ENCODE measurements around the gene COL27A1.

COL27A1 gene

DNA sequence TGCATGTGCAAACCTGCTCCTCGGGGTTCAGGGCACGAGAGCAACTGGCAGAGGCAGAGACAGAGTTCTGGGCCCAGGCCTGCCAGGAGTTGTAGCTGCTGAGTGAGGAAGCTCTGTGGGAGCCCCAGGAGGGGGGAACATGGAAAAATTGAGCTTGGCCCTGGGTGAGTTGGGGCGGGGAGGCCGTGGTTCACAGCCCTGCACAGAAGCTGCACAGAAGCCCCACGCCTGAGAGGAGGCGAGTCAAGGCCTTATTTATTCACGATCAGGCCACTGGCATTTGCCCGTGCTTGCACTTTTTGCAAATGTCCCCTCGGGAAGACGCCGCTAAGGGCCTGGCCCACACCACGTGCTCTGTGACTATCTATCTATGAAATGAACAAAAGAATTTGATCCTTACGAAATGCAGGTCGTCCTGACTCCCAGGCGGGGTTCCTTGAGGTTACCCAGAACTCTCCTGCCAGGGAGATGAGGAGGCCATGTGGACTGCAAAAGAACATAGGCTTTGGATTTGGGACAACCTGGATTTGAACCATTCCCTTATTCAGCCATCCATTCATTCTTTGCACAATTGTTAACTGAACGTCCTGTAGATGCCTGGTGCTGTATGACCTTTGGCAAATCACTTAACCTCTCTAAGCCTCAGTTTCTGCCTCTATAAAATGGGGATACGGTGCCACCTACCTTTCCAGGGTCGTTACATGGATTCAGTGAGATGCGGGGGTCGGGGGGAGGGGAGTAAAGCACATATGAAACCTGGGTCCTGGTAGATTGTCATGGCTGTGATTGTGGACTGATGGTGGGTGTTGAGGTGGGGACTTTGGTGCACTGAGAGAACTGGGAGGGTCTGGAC lies 17.9 kb downstream of the COL27A1 start:
- no peak for DNase-seq (ENCODE audit: low read depth)
- no peak for TF ChIP-seq CTCF (IDR thresholded peaks at IDR 0.05; ENCODE audit: control insufficient read depth, insufficient read depth, low read depth, low read length, missing control alignments)
- H3K4me3 ChIP-seq (ENCODE audit: control insufficient read depth, low read depth, low read length), result no peak overlapping the region

DNA sequence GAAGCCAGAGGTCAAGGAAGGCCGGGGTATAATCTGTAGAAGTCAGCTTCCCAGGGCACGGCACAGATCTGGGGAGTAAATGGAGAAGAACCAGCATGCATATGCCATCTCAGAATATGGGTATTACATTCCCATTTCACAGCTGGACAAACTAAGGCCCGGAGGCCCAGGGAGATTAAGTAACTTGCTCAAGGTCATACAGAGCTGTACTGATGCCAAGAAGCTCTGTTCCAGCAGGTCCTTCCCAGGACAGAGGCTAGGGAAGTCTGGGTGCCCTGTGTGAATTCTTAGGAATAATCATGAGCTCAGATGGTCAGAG lies 19.2 kb downstream of the COL27A1 start:
- no peak for DNase-seq (ENCODE audit: low read depth)

GRCh38 chr9:114174876-114175771 lies 19.8 kb downstream of the COL27A1 start:
- no peak for DNase-seq (ENCODE audit: low read depth)
- no peak for TF ChIP-seq CTCF (IDR thresholded peaks at IDR 0.05; ENCODE audit: control insufficient read depth, insufficient read depth, low read depth, low read length, missing control alignments)
- no peak overlapping the region for H3K4me3 ChIP-seq (ENCODE audit: control insufficient read depth, low read depth, low read length)

More for the DNA sequence above, 19.2 kb downstream of the COL27A1 start:
- TF ChIP-seq CTCF (IDR thresholded peaks at IDR 0.05; ENCODE audit: control insufficient read depth, insufficient read depth, low read depth, low read length, missing control alignments), result no peak
- no peak overlapping the region for H3K4me3 ChIP-seq (ENCODE audit: control insufficient read depth, low read depth, low read length)

- TF ChIP-seq CTCF (IDR thresholded peaks at IDR 0.05; ENCODE audit: control insufficient read depth, insufficient read depth, low read depth, low read length, missing control alignments), result no peak
- no peak for DNase-seq (ENCODE audit: low read depth)
- no peak overlapping the region for H3K4me3 ChIP-seq (ENCODE audit: control insufficient read depth, low read depth, low read length)
Measured at GRCh38 chr9:114176624-114177291, 21.4 kb downstream of the COL27A1 start.

DNA sequence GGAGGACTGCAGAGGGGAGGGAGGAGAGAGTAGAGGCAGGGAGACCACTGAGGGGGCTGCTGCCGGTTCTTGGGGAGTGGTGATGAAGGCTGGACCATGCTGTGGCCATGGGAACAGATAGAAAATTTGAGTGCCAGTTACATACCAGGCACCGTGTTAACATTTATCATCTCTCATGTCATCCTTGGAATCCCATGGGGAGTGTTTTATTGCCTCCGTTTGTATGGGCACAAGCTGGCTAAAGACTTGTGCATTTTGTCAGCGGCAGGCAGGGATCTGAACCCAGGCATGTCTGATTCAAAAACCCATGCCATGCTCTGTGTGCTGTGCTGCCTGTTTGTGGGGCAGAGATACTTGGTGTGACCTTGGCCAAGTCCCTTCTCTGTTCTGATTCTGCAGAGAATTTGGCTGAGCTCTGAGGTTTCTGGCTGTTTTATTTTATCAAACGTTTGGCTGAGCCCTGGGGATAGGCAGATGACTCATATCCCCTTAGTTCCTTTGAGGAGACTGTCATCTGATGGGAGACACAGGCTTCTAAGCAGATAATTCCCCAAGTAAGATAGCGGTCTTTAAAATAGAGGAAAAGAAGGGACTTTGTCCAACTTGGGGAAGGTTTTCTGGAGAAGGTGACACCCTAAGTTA lies 22.2 kb downstream of the COL27A1 start:
- DNase-seq (ENCODE audit: low read depth), result no peak
- no peak overlapping the region for H3K4me3 ChIP-seq (ENCODE audit: control insufficient read depth, low read depth, low read length)
- TF ChIP-seq CTCF (IDR thresholded peaks at IDR 0.05; ENCODE audit: control insufficient read depth, insufficient read depth, low read depth, low read length, missing control alignments), result no peak

GRCh38 chr9:114178076-114178475 lies 22.7 kb downstream of the COL27A1 start:
- no peak overlapping the region for H3K4me3 ChIP-seq (ENCODE audit: control insufficient read depth, low read depth, low read length)
- no peak for TF ChIP-seq CTCF (IDR thresholded peaks at IDR 0.05; ENCODE audit: control insufficient read depth, insufficient read depth, low read depth, low read length, missing control alignments)
- DNase-seq (ENCODE audit: low read depth), result no peak
